GM11168 (cell line): ENCODE measurements around the gene RRM1.

ENCODE experiments used
- in situ Hi-C: fragments of 300-500 bp; cut with MboI; formaldehyde crosslinking; loops from one replicate; pipeline ENCODE4 v1.12.0; 2022; ENCODE audit warnings: low sequenced_read_pairs; ENCODE audit not compliant: unreplicated experiment

RRM1 gene

GRCh38 chr11:4183410-4184057 lies 88.9 kb downstream of the RRM1 start:
- in situ Hi-C loops: loop anchor here (10.0 kb wide), 1 partner anchor 361 kb away; the partner anchor contains the start of gene OR52M1

GRCh38 chr11:4184163-4184916 lies 89.7 kb downstream of the RRM1 start:
- in situ Hi-C loops: loop anchor here (10.0 kb wide), 1 partner anchor 360 kb away; the partner anchor contains the start of gene OR52M1

GRCh38 chr11:4185561-4185960 lies 91.0 kb downstream of the RRM1 start:
- in situ Hi-C loops: loop anchor here (10.0 kb wide), 1 partner anchor 359 kb away; the partner anchor contains the start of gene OR52M1

- in situ Hi-C loops: loop anchor here (10.0 kb wide), 1 partner anchor 358 kb away; the partner anchor contains the start of gene OR52M1
These were observed 92.0 kb downstream of the RRM1 start for GRCh38 chr11:4186464-4187054.

- in situ Hi-C loops: loop anchor here (10.0 kb wide), 1 partner anchor 357 kb away; the partner anchor contains the start of gene OR52M1
These were observed 92.7 kb downstream of the RRM1 start for GRCh38 chr11:4187055-4187988.
